ENCODE measurements around the gene ZFP69B.

Gene ZFP69B

GRCh38 chr1:40449684-40450494 lies at the start of gene ZFP69B:
ZFP69B (plus strand) TSS chr1:40450476; CDS start chr1:40450962, 486 bp downstream.
- peak; percentile 53 for DNase-seq

GRCh38 chr1:40401473-40402201 lies 48.6 kb upstream of the ZFP69B start:
- DNase-seq = no peak

- DNase-seq = no peak
These were observed 45.4 kb upstream of the ZFP69B start for GRCh38 chr1:40404670-40405462.

GRCh38 chr1:40405812-40406211 lies 44.5 kb upstream of the ZFP69B start:
- DNase-seq = no peak

GRCh38 chr1:40407453-40407852 lies 42.8 kb upstream of the ZFP69B start:
- DNase-seq = no peak

GRCh38 chr1:40409467-40409866 lies 40.8 kb upstream of the ZFP69B start:
- no peak for DNase-seq

GRCh38 chr1:40411294-40411693 lies 39.0 kb upstream of the ZFP69B start:
- DNase-seq = no peak

GRCh38 chr1:40411843-40412242 lies 38.4 kb upstream of the ZFP69B start:
- no peak for DNase-seq

GRCh38 chr1:40413527-40414252 lies 36.6 kb upstream of the ZFP69B start:
- DNase-seq = no peak

- no peak for DNase-seq
These were observed 35.9 kb upstream of the ZFP69B start for GRCh38 chr1:40414331-40414730.

- no peak for DNase-seq
These were observed 33.6 kb upstream of the ZFP69B start for GRCh38 chr1:40416709-40417108.

- DNase-seq = no peak
These were observed 28.6 kb upstream of the ZFP69B start for GRCh38 chr1:40421431-40422384.

- no peak for DNase-seq
These were observed 27.5 kb upstream of the ZFP69B start for GRCh38 chr1:40422630-40423263.

GRCh38 chr1:40423264-40423642 lies 27.0 kb upstream of the ZFP69B start:
- DNase-seq = no peak

GRCh38 chr1:40423951-40424618 lies 26.2 kb upstream of the ZFP69B start:
- DNase-seq = no peak

- DNase-seq = no peak
These were observed 25.1 kb upstream of the ZFP69B start for GRCh38 chr1:40425198-40425597.

GRCh38 chr1:40431385-40431784 lies 18.9 kb upstream of the ZFP69B start:
- no peak for DNase-seq

GRCh38 chr1:40432644-40433390 lies 17.5 kb upstream of the ZFP69B start:
- DNase-seq = no peak

- no peak for DNase-seq
These were observed 14.8 kb upstream of the ZFP69B start for GRCh38 chr1:40435471-40435870.

- no peak for DNase-seq
These were observed 14.4 kb upstream of the ZFP69B start for GRCh38 chr1:40435876-40436275.
